GM21528 (cell line): Measurements from ENCODE around the gene ADCY4.

Experiments
- ATAC-seq: cut with Tn5 transposase; IDR thresholded peaks from one replicate; pipeline ENCODE4 v1.9.1; 2021; ENCODE audit warnings: mild to moderate bottlenecking, moderate library complexity; ENCODE audit not compliant: unreplicated experiment, low FRiP score

ADCY4 gene

GRCh38 chr14:24321212-24321975 lies 13.5 kb downstream of the ADCY4 start:
- ATAC-seq: no peak

GRCh38 chr14:24317141-24317928 lies 17.5 kb downstream of the ADCY4 start:
- no peak for ATAC-seq

- ATAC-seq: no peak
These were observed 18.3 kb downstream of the ADCY4 start for GRCh38 chr14:24316597-24316950.

GRCh38 chr14:24315807-24316596 lies 18.9 kb downstream of the ADCY4 start:
- ATAC-seq: no peak

GRCh38 chr14:24315243-24315806 lies 19.5 kb downstream of the ADCY4 start:
- ATAC-seq: no peak

- no peak for ATAC-seq
These were observed 20.3 kb downstream of the ADCY4 start for GRCh38 chr14:24314377-24315193.

- ATAC-seq: no peak
These were observed 21.0 kb downstream of the ADCY4 start for GRCh38 chr14:24313913-24314312.

- ATAC-seq: no peak
These were observed 21.9 kb downstream of the ADCY4 start for GRCh38 chr14:24312736-24313507.

GRCh38 chr14:24311837-24312615 lies 22.8 kb downstream of the ADCY4 start:
- ATAC-seq: no peak

GRCh38 chr14:24310646-24311604 lies 23.9 kb downstream of the ADCY4 start, which contains the start of gene LTB4R:
LTB4R (plus strand) TSS chr14:24311502; CDS start chr14:24315652, 4,150 bp downstream.
- ATAC-seq: peak; percentile 67

GRCh38 chr14:24310265-24310645 lies 24.6 kb downstream of the ADCY4 start:
- no peak for ATAC-seq

GRCh38 chr14:24309538-24310264 lies 25.2 kb downstream of the ADCY4 start, which contains the start of gene LTB4R2:
LTB4R2 (plus strand) TSS chr14:24310140; CDS start chr14:24310665, 525 bp downstream.
- no peak for ATAC-seq

GRCh38 chr14:24308342-24309124 lies 26.3 kb downstream of the ADCY4 start:
- ATAC-seq: no peak

- no peak for ATAC-seq
These were observed 27.1 kb downstream of the ADCY4 start, which contains the start of gene CIDEB for GRCh38 chr14:24307575-24308341. CIDEB (minus strand) TSS chr14:24307977; CDS start chr14:24307858, 119 bp downstream.

GRCh38 chr14:24307156-24307574 lies 27.7 kb downstream of the ADCY4 start:
- ATAC-seq: no peak
